H9 (cell line): Measurements from ENCODE around the gene DHCR7. TPM values are rescaled to one million over a fixed set of nuclear protein-coding genes. Genes with fewer than 3 reads are reported as not detected.

ENCODE experiments used
- DNase-seq: peaks from one replicate; pipeline ENCODE4 v3.0.0-alpha.2; 2017
- H2AFZ ChIP-seq: one replicate; pipeline ENCODE4 v1.6.1; 2013; ENCODE audit warnings: mild to moderate bottlenecking, low read length, control low read depth, moderate library complexity
- H2AK5ac ChIP-seq: 2 replicates; pipeline ENCODE4 v1.6.1; 2013; ENCODE audit warnings: low read length, control low read depth, mixed read lengths; ENCODE audit not compliant: insufficient read length
- H2BK120ac ChIP-seq: one replicate; pipeline ENCODE4 v1.6.1; 2013; ENCODE audit warnings: low read depth, mild to moderate bottlenecking, low read length, control low read depth, inconsistent platforms; ENCODE audit not compliant: poor library complexity, severe bottlenecking
- H2BK12ac ChIP-seq: 2 replicates; pipeline ENCODE4 v1.6.1; 2013; ENCODE audit warnings: low read length, control low read depth, mixed read lengths, low read depth; ENCODE audit not compliant: insufficient read length
- H2BK15ac ChIP-seq: 2 replicates; pipeline ENCODE4 v1.6.1; 2013; ENCODE audit warnings: low read depth, low read length, control low read depth
- H2BK20ac ChIP-seq: one replicate; pipeline ENCODE4 v1.6.1; 2013; ENCODE audit warnings: low read depth, mild to moderate bottlenecking, low read length, control low read depth, inconsistent platforms; ENCODE audit not compliant: poor library complexity, severe bottlenecking
- H2BK5ac ChIP-seq: 2 replicates; pipeline ENCODE4 v1.6.1; 2013; ENCODE audit warnings: low read length, control low read depth, mixed read lengths; ENCODE audit not compliant: insufficient read length
- H3K14ac ChIP-seq: 2 replicates; pipeline ENCODE4 v1.6.1; 2013; ENCODE audit warnings: low read length, control low read depth; ENCODE audit not compliant: insufficient read depth
- H3K18ac ChIP-seq: 2 replicates; pipeline ENCODE4 v1.6.1; 2013; ENCODE audit warnings: low read depth, mild to moderate bottlenecking, mixed read lengths, low read length, control low read depth; ENCODE audit not compliant: insufficient read length
- H3K23ac ChIP-seq: 2 replicates; pipeline ENCODE4 v1.6.1; 2013; ENCODE audit warnings: low read length, control low read depth, mixed read lengths, low read depth; ENCODE audit not compliant: insufficient read length
- H3K23me2 ChIP-seq: 2 replicates; pipeline ENCODE4 v1.6.1; 2013; ENCODE audit warnings: low read depth, mild to moderate bottlenecking, mixed read lengths, low read length, control low read depth; ENCODE audit not compliant: insufficient read length, poor library complexity, severe bottlenecking
- H3K27ac ChIP-seq: 2 replicates; pipeline ENCODE4 v1.5.1; 2013; ENCODE audit warnings: low read length, control low read depth, mixed read lengths, low read depth; ENCODE audit not compliant: insufficient read length
- H3K27me3 ChIP-seq: 2 replicates; pipeline ENCODE4 v1.6.1; 2013; ENCODE audit warnings: low read length, control low read depth, inconsistent platforms; ENCODE audit not compliant: insufficient read depth
- H3K4ac ChIP-seq: 2 replicates; pipeline ENCODE4 v1.6.1; 2013; ENCODE audit warnings: low read depth, mild to moderate bottlenecking, control low read depth, inconsistent platforms, low read length, moderate library complexity
- H3K4me1 ChIP-seq: 2 replicates; pipeline ENCODE4 v1.6.1; 2013; ENCODE audit warnings: low read length, control low read depth, inconsistent platforms; ENCODE audit not compliant: insufficient read depth
- H3K4me2 ChIP-seq: 2 replicates; pipeline ENCODE4 v1.6.1; 2013; ENCODE audit warnings: low read length, control low read depth, mixed read lengths; ENCODE audit not compliant: insufficient read length, insufficient read depth
- H3K56ac ChIP-seq: 2 replicates; pipeline ENCODE4 v1.6.1; 2013; ENCODE audit warnings: low read depth, mild to moderate bottlenecking, mixed read lengths, low read length, control low read depth; ENCODE audit not compliant: insufficient read length
- H3K79me1 ChIP-seq: 2 replicates; pipeline ENCODE4 v1.6.1; 2013; ENCODE audit warnings: low read depth, mild to moderate bottlenecking, moderate library complexity, low read length, control low read depth, inconsistent platforms; ENCODE audit not compliant: insufficient read depth, poor library complexity, severe bottlenecking
- H3K79me2 ChIP-seq: 2 replicates; pipeline ENCODE4 v1.6.1; 2013; ENCODE audit warnings: low read length, control low read depth, inconsistent platforms; ENCODE audit not compliant: insufficient read depth
- H3K9ac ChIP-seq: 2 replicates; pipeline ENCODE4 v1.6.1; 2013; ENCODE audit warnings: low read length, control low read depth, mixed read lengths; ENCODE audit not compliant: insufficient read length; ENCODE audit errors: extremely low read depth
- H3K9me3 ChIP-seq: one replicate; pipeline ENCODE4 v1.6.1; 2013; ENCODE audit warnings: low read depth, low read length, inconsistent platforms; ENCODE audit not compliant: control insufficient read depth
- H3T11ph ChIP-seq: one replicate; pipeline ENCODE4 v1.6.1; 2013; ENCODE audit warnings: mild to moderate bottlenecking, low read length, control low read depth, inconsistent platforms
- H4K20me1 ChIP-seq: one replicate; pipeline ENCODE4 v1.6.1; 2013; ENCODE audit not compliant: control insufficient read depth, insufficient read length, insufficient read depth
- H4K5ac ChIP-seq: 2 replicates; pipeline ENCODE4 v1.6.1; 2013; ENCODE audit warnings: low read depth, mild to moderate bottlenecking, mixed read lengths, low read length, control low read depth; ENCODE audit not compliant: insufficient read length
- H4K8ac ChIP-seq: replicated peaks from 2 replicates; pipeline ENCODE4 v1.6.1; 2013; ENCODE audit warnings: low read length, control low read depth, mixed read lengths, low read depth; ENCODE audit not compliant: insufficient read length
- H4K91ac ChIP-seq: 2 replicates; pipeline ENCODE4 v1.6.1; 2013; ENCODE audit warnings: low read depth, mild to moderate bottlenecking, moderate library complexity, mixed read lengths, low read length, control low read depth; ENCODE audit not compliant: insufficient read length
- H3K27ac Mint-ChIP-seq, 3 experiments: 2 replicates in 2 of 3; 3 replicates in 1 of 3; pipeline ENCODE4 v1.8.0; 2020 to 2021; ENCODE audit warnings: mixed read lengths in 3 of 3, mild to moderate bottlenecking in 1 of 3, moderate library complexity in 1 of 3
- H3K27me3 Mint-ChIP-seq: 2 replicates; pipeline ENCODE4 v1.8.0; 2021; ENCODE audit warnings: low read depth, mild to moderate bottlenecking, moderate library complexity, mixed read lengths
- H3K36me3 Mint-ChIP-seq, 3 experiments: 2 replicates in 2 of 3; 3 replicates in 1 of 3; pipeline ENCODE4 v1.8.0; 2020 to 2021; ENCODE audit warnings: low read depth in 3 of 3, mixed read lengths in 3 of 3; ENCODE audit not compliant: insufficient read depth in 1 of 3
- H3K4me1 Mint-ChIP-seq, 2 experiments: 2 replicates each; pipeline ENCODE4 v1.8.0; 2020; ENCODE audit warnings: mixed read lengths in 2 of 2
- H3K4me3 Mint-ChIP-seq, 2 experiments: 2 replicates in 1 of 2; 3 replicates in 1 of 2; pipeline ENCODE4 v1.8.0; 2020 to 2021; ENCODE audit warnings: mild to moderate bottlenecking in 2 of 2, mixed read lengths in 2 of 2, moderate library complexity in 1 of 2
- H3K9me3 Mint-ChIP-seq, 2 experiments: 2 replicates in 1 of 2; 3 replicates in 1 of 2; pipeline ENCODE4 v1.8.0; 2020; ENCODE audit warnings: mild to moderate bottlenecking in 2 of 2, mixed read lengths in 2 of 2, moderate library complexity in 1 of 2
- CTCF ChIP-seq: fragments of 200-600 bp; sonication (generic); conservative IDR thresholded peaks from 3 replicates; pipeline ENCODE4 v1.8.0; 2021; ENCODE audit warnings: antibody characterized with exemption, mild to moderate bottlenecking
- WGBS: extraction: QIAGEN DNeasy Blood & Tissue Kit; methylation state at CpG from one replicate; pipeline ENCODE4 v1.1.7; 2013; ENCODE audit warnings: missing lambda C conversion rate, low lambda C conversion rate, mixed read lengths; ENCODE audit not compliant: insufficient read length; ENCODE audit errors: extremely low coverage; 5-methylcytosine and 5-hydroxymethylcytosine counted together
- total RNA-seq: library from RNA; stranded (reverse); gene quantifications from 2 replicates; pipeline ENCODE4 v1.2.1, GENCODE V29; 2021

DHCR7 gene
- total RNA-seq, 1 experiment from 2014 or later, result 124 TPM

GRCh38 chr11:71459767-71460320 lies 11.7 kb upstream of the DHCR7 start:
- Histone ChIP-seq H4K91ac (no peak overlapping the region), H3K9me3 (no peaks in the 10 kb centered on the region), H3K56ac (no peak overlapping the region), H2AFZ (no peak overlapping the region), H3K23me2 (no peaks in the 10 kb centered on the region), H3K18ac (no peak overlapping the region), H3K4ac (no peak overlapping the region), H3K27me3 (no peaks in the 10 kb centered on the region), H3K27ac (no peak overlapping the region), H2BK12ac (no peak overlapping the region), H3K79me2 (no peaks in the 10 kb centered on the region), H3K14ac (no peak overlapping the region), H3T11ph (no peak overlapping the region), H2BK15ac (no peak overlapping the region), H3K4me2 (no peak overlapping the region), H3K23ac (no peak overlapping the region), H4K5ac (no peak overlapping the region), H2AK5ac (no peak overlapping the region), H2BK20ac (no peak overlapping the region), H4K8ac (no peak overlapping the region), H4K20me1 (no peaks in the 10 kb centered on the region), H3K79me1 (no peaks in the 10 kb centered on the region), H2BK5ac (no peak overlapping the region), H2BK120ac (no peak overlapping the region), H3K4me1 (no peaks in the 10 kb centered on the region), H3K9ac (no peak overlapping the region)
- no peak for DNase-seq
- TF ChIP-seq CTCF, result no peak
- Mint-ChIP-seq H3K4me1 (peaks cover 0 to 3% of the 10 kb centered on the region in 2 experiments; a peak in 3 of 4 replicates), H3K4me3 (no peak overlapping the region), H3K27me3 (no peaks in the 10 kb centered on the region; the same call in 1 of the 2 replicates), H3K9me3 (no peaks in the 10 kb centered on the region), H3K36me3 (peaks cover 17 to 81% (median 55%) of the 10 kb centered on the region in 3 experiments; a peak in 6 of 7 replicates), H3K27ac (peak overlapping the region in 2 of 3 experiments; percentile 14 to 55; a peak in 2 of 7 replicates)
- no CpG with 5 or more reads among the region's 11 CpGs for WGBS
